ENCODE results near the gene GRIK2.

Gene GRIK2

DNA sequence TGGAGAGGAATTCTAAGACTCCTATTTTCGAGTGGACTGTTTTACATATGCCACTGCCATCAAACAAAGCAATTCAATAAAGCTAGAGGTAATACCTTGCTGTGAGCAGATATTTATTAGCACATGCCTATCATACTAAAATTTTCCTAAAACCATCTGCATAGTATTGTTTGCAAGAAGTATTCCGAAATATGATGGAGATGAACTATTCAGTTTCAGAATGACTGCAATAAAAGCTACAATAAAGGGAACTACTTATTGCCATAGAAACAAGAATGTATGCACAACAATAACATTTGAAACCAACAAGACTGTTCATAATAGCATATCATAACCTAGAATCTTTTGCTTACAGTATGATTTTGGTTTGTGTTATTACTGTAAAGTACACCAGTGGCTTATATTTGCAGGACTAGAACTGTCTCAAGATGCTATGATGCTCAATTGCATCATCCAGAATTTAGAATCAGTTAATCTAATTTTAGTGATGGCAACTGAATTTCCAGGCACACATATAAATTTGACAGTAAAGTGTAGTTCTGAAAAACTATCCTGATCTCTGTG lies 144.3 kb downstream of the GRIK2 start:
- H3K27ac ChIP-seq = no peak overlapping the region

DNA sequence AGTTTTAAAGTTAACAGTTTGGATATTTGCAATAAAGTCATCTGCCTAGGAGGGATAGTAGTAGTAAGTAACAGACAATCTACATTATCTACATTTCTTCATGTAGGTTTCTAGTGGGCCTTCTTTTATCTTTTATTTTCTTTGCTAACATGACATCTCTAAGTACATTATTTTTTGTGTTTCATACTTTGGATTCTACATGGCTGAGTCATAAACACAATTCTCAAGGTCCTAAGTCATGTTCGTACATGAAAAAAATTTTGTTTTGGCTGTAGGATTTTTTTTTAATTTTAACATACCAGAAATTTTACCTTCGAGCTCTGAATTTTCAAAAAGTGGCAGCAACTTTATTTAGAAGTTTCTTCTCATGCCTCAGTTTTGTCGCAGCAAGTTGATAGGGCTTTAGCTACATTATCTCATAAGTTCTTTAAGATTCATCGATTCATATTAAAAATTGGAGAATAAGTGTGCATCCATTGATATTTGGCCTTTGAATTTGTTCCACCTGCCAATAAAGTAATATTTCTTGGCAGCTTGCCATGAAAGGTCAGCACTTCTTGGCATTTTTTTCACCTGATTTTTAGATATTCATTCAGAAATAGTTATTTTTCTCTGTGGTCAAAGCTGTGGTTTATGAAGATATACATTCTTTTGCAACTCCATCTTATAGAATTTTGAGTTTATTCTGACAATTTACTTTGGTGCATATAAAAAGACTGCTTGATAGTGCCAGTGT lies 146.2 kb downstream of the GRIK2 start:
- TF ChIP-seq, protein P1, sequence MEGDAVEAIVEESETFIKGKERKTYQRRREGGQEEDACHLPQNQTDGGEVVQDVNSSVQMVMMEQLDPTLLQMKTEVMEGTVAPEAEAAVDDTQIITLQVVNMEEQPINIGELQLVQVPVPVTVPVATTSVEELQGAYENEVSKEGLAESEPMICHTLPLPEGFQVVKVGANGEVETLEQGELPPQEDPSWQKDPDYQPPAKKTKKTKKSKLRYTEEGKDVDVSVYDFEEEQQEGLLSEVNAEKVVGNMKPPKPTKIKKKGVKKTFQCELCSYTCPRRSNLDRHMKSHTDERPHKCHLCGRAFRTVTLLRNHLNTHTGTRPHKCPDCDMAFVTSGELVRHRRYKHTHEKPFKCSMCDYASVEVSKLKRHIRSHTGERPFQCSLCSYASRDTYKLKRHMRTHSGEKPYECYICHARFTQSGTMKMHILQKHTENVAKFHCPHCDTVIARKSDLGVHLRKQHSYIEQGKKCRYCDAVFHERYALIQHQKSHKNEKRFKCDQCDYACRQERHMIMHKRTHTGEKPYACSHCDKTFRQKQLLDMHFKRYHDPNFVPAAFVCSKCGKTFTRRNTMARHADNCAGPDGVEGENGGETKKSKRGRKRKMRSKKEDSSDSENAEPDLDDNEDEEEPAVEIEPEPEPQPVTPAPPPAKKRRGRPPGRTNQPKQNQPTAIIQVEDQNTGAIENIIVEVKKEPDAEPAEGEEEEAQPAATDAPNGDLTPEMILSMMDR (conservative IDR thresholded peaks at IDR 0.05) = no peak
- no peak overlapping the region for H3K27ac ChIP-seq

More for the DNA sequence above, 144.3 kb downstream of the GRIK2 start:
- TF ChIP-seq, protein P1 (conservative IDR thresholded peaks at IDR 0.05) = no peak

DNA sequence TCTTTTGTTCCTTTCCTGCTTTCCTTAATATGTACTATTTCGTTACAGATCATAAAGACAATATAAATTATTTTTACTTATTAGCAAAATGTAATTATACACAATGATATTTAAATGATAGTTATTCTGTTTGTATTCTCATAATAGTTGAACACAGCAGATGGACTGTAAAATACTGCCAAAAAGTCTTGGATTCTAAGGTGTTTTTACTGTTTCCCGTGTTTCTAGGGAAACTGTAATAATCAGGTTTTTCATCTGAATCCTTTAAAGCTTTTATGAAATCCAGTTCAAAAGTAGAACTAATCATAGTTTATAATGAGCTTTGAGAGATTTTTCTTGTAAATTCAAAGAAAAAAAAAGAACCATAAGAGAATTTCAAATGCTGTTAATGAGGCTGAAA lies 148.4 kb downstream of the GRIK2 start:
- H3K27ac ChIP-seq = no peak overlapping the region
- TF ChIP-seq, protein P1 (conservative IDR thresholded peaks at IDR 0.05) = no peak

DNA sequence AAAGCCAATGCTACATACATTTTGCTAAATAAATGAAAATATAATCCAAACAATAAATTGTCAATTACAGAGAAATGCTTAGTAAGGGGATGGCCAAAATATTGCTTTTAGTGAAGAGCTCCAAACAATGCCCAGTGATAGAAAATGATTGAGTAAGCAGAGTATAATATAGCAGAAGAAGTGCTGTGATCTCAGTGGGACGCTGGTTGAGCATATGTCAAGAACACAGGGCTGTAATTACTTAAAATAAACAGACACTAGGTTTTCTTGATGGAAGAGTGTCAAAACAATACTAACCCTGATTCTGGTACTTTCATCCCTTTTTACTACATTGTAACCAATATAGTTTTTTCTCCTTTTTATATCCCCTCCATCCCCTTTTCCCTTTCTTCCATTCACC lies 150.3 kb downstream of the GRIK2 start:
- no peak overlapping the region for H3K27ac ChIP-seq

DNA sequence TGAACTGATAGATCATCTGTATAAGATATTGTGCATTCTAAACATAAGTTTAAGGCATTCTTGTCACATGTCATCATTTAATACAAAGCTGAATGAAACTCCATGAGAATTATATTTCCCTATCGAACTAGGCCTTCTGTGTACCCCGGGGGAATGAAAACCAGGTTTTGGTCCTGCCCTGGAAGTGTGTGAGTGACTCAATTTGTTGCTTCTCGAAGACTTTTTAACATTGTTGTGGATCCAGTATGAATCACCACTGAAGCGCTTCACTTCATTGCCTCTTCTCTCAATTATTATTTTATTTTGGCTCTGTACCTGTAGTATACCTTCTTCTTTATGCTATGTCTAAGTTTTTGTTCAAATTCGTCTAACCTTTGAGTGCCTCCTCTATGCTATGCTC lies 150.8 kb downstream of the GRIK2 start:
- TF ChIP-seq, protein P1 (conservative IDR thresholded peaks at IDR 0.05) = no peak
- H3K27ac ChIP-seq = no peak overlapping the region

More for the DNA sequence above, 150.3 kb downstream of the GRIK2 start:
- TF ChIP-seq, protein P1 (conservative IDR thresholded peaks at IDR 0.05) = no peak

DNA sequence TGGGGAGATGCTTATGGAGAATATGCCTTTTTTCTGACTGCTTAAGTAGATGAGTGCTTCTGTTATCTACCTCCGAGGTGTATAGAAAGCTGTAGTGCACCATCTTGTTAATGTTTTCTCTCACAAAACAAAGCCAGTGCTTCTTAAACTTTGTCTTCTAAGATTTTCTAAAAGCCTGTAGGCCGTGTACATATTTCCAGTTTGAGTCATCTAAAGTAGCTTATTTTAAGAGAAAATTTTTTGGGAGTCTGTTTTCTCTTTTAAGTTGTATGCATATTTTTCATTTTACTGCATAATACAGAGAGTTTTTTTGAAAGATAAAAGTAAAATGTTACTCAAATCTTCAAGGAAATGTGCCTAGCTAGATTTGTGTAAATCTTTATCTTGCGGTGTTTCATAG lies 151.7 kb downstream of the GRIK2 start:
- TF ChIP-seq, protein P1 (conservative IDR thresholded peaks at IDR 0.05) = no peak

DNA sequence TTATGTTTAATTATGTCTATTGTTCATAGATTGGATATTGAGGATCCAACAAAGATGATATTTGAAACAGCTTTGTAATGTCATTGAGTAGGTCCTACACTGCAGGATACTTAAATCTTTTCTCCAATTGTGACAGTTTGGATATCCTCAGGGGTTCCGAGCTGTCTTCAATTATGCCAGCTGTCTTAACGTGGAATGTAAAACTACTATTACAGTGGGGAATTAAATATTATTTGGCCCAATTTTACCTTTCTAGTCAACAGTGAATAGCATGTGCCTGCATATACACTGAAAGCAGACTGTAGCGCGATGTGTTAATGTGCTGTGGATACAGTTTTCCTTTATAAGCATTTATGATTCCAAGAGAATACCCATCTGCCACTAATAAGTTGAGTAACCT lies 156.9 kb downstream of the GRIK2 start:
- no peak overlapping the region for H3K27ac ChIP-seq
- TF ChIP-seq, protein P1 (conservative IDR thresholded peaks at IDR 0.05) = no peak

More for the DNA sequence above, 151.7 kb downstream of the GRIK2 start:
- no peak overlapping the region for H3K27ac ChIP-seq
